Measurements from ENCODE around the gene DIAPH1.

DIAPH1 gene

GRCh38 chr5:141508440-141508797 is 110.4 kb downstream of the DIAPH1 start:
- DNase-seq = peak in 1 of 51 donors; percentile 69

- no peak for DNase-seq
Measured at GRCh38 chr5:141507387-141508091, 111.3 kb downstream of the DIAPH1 start.

GRCh38 chr5:141506381-141507155 is 112.2 kb downstream of the DIAPH1 start:
- no peak for DNase-seq

- DNase-seq = no peak
Measured at GRCh38 chr5:141504216-141504615, 114.6 kb downstream of the DIAPH1 start.

GRCh38 chr5:141503681-141504080 is 115.1 kb downstream of the DIAPH1 start:
- DNase-seq = no peak

GRCh38 chr5:141501761-141502160 is 117.0 kb downstream of the DIAPH1 start:
- DNase-seq = no peak

GRCh38 chr5:141496038-141496437 is 122.8 kb downstream of the DIAPH1 start:
- no peak for DNase-seq

GRCh38 chr5:141495453-141495811 is 123.4 kb downstream of the DIAPH1 start:
- DNase-seq = no peak

GRCh38 chr5:141494761-141495452 is 123.9 kb downstream of the DIAPH1 start:
- DNase-seq = peak in 18 of 51 donors; percentile 25 to 69 (median 38)

GRCh38 chr5:141493500-141494422 is 125.0 kb downstream of the DIAPH1 start:
- DNase-seq = peak in 30 of 51 donors; percentile 28 to 82 (median 60)

GRCh38 chr5:141492168-141492885 is 126.5 kb downstream of the DIAPH1 start:
- peak in 5 of 51 donors; percentile 23 to 32 (median 27) for DNase-seq

GRCh38 chr5:141491323-141492167 is 127.3 kb downstream of the DIAPH1 start:
- no peak for DNase-seq

- DNase-seq = no peak
Measured at GRCh38 chr5:141490771-141491170, 128.0 kb downstream of the DIAPH1 start.

GRCh38 chr5:141490271-141490670 is 128.5 kb downstream of the DIAPH1 start:
- no peak for DNase-seq

GRCh38 chr5:141489841-141490240 is 129.0 kb downstream of the DIAPH1 start:
- peak in 1 of 51 donors; percentile 41 for DNase-seq

GRCh38 chr5:141488591-141489561 is 129.9 kb downstream of the DIAPH1 start, which contains the start of gene PCDHGC5:
PCDHGC5 (plus strand) TSS chr5:141489081; CDS start chr5:141489241, 160 bp downstream.
- peak in 26 of 51 donors; percentile 27 to 86 (median 69) for DNase-seq

- no peak for DNase-seq
Measured at GRCh38 chr5:141487131-141487530, 131.7 kb downstream of the DIAPH1 start.

- DNase-seq = no peak
Measured at GRCh38 chr5:141486091-141486490, 132.7 kb downstream of the DIAPH1 start.

Measured in hypothalamus (tissue), 51 donors.